Heart left ventricle (tissue), 16 donors: ENCODE data around the gene MEX3C. TPM values are rescaled to one million over a fixed set of nuclear protein-coding genes. Genes with fewer than 3 reads are reported as not detected.

Source experiments
- ATAC-seq, 4 donors: fragments of 200-7000 bp; cut with Tn5 transposase; one replicate each; pipeline ENCODE4 v1.9.1; 2020 to 2022; ENCODE audit warnings: moderate library complexity in 4 of 4, mild to moderate bottlenecking in 3 of 4, moderate number of reproducible peaks in 1 of 4
- DNase-seq, 5 donors: peaks; one replicate each; pipeline ENCODE4 v3.0.0-alpha.2; 2020
- H3K27ac ChIP-seq, 12 donors: fragments of 200-600 bp; sonication (generic) in 4 of 12; one replicate each; pipeline versions ENCODE4 v1.5.0 to v1.8.0; 2016 to 2022; ENCODE audit warnings: mild to moderate bottlenecking in 2 of 12
- H3K27me3 ChIP-seq, 9 donors: fragments of 200-600 bp; sonication (generic) in 2 of 9; one replicate each; pipeline versions ENCODE4 v1.5.1 to v1.8.0; 2016 to 2022; ENCODE audit warnings: mild to moderate bottlenecking in 3 of 9
- H3K36me3 ChIP-seq, 9 donors: fragments of 200-600 bp; sonication (generic) in 2 of 9; one replicate each; pipeline versions ENCODE4 v1.5.0 to v1.8.0; 2018 to 2022; ENCODE audit warnings: mild to moderate bottlenecking in 2 of 9
- H3K4me1 ChIP-seq, 12 donors: fragments of 200-600 bp; sonication (generic) in 4 of 12; one replicate each; pipeline versions ENCODE4 v1.5.0 to v1.8.0; 2016 to 2022; ENCODE audit warnings: mild to moderate bottlenecking in 3 of 12
- H3K4me3 ChIP-seq, 12 donors: fragments of 200-600 bp; sonication (generic) in 4 of 12; one replicate each; pipeline versions ENCODE4 v1.5.0 to v1.8.0; 2017 to 2022; ENCODE audit warnings: mild to moderate bottlenecking in 9 of 12, moderate library complexity in 4 of 12
- H3K9me3 ChIP-seq, 12 donors: fragments of 200-600 bp; sonication (generic) in 4 of 12; one replicate each; pipeline versions ENCODE4 v1.5.0 to v1.8.0; 2016 to 2022; ENCODE audit warnings: mild to moderate bottlenecking in 1 of 12
- POLR2A ChIP-seq, 2 donors: fragments of 450-650 bp; IDR thresholded peaks; one replicate each; pipeline ENCODE4 v1.6.1; 2017; ENCODE audit warnings: antibody characterized with exemption in 2 of 2, mild to moderate bottlenecking in 2 of 2, moderate library complexity in 2 of 2
- WGBS, 4 donors: extraction: QIAGEN DNeasy Blood & Tissue Kit in 2 of 4; methylation state at CpG; one replicate each; pipeline versions ENCODE4 v1.1.5 to v1.1.7; 2013 to 2018; 5-methylcytosine and 5-hydroxymethylcytosine counted together
- intact Hi-C, 10 donors: fragments of 100-400 bp; cut with DNase I; formaldehyde crosslinking; loops; one replicate each; pipeline versions ENCODE4 v1.11.1 to v1.14.2; 2022
- polyA plus RNA-seq, 2 donors: library from polyadenylated mRNA; stranded (reverse); fragments of 200-250 nt; gene quantifications; one replicate each; pipeline ENCODE4 v1.2.3, GENCODE V29; 2013
- total RNA-seq, 9 donors: library from RNA; depleted of rRNA in 2 of 9; stranded (reverse); fragments of >200 nt in 2 of 9; fragmentation: NEBNext Ultra II Directional in 3 of 9; extraction: Animal tissue kit (Norgen Biotek cat#: 25700) in 3 of 9; gene quantifications; one replicate each; pipeline versions ENCODE4 v1.1.0 to v1.2.4, GENCODE V29; 2016 to 2023
- TF ChIP-seq, protein P1 (sequence below), 12 donors: fragments of 200-600 bp; sonication (generic) in 4 of 12; IDR thresholded peaks; one replicate each; pipeline versions ENCODE4 v1.5.0 to v1.8.0; 2018 to 2022; ENCODE audit warnings: antibody characterized with exemption in 12 of 12, mild to moderate bottlenecking in 5 of 12
- donor health status: ischemic (EF 13 %, LVEDD 7.1; RV severe dilation, severe dysfunction).
- donor health status: healthy with polysubstance abuse.
- donor health status: DM: no; HTN: yes; CAD: no.
- donor health status: DM: no; HTN: no; CAD: no.
- donor health status: ischemic (EF 25% LVEDD 6.9; RV normal size, moderate dysfunction).
- donor health status: ischemic (EF 25% LVEDD 5.7; RV mildly dilated, moderate dysfunction).
- donor health status: healthy.
- donor health status: DM: yes; HTN: yes; CAD: no.
- donor health status: ischemic (EF 35%, LVEDD 5.7; RV mildly dilated, moderate dysfunction).
- donor health status: nonischemic (EF 11% LVEDD 7.7; RV severe dilation, severe dysfunction).
- donor health status: DM: yes; HTN: yes; CAD: no.
- donor health status: PGD.
- donor health status: ischemic (EF 29% LVEDD 5.4; RV normal size, mild dysfunction).
- donor health status: nonischemic (EF 23%, LVEDD 6.1; RV moderate dilation, normal function).

The MEX3C gene
- total and polyA plus RNA-seq, 11 donors, result 6.2 to 28.2 (median 20.6) TPM

DNA sequence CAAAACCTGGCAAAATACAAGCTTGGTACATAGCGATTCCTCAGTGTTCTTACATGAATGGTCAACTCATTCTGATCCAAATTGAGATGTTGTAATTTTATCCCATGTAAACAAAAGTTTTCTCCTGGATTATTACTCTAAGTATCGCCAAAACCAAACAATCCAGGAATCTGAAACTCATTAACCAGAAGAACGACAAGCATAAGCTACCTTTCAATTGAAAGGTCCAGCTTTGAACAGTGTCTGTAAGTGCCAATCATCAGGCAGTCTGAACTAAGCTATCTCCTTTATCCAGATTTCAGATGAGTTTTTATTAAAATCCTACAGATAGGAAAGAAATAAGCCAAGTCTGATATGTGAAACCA lies 2.4 kb downstream of the MEX3C start:
- Histone ChIP-seq H3K27ac (peak overlapping the region; percentile 14 to 99 (median 96)), H3K27me3 (no peaks in the 10 kb centered on the region), H3K4me1 (peaks cover 7 to 57% (median 51%) of the 10 kb centered on the region in 12 donors), H3K9me3 (peaks cover 0 to 7% (median 0%) of the 10 kb centered on the region in 12 donors), H3K4me3 (peak overlapping the region in 11 of 12 donors; percentile 67 to 99 (median 89)), H3K36me3 (no peaks in the 10 kb centered on the region)
- intact Hi-C loops, result loop anchor here in 3 of 10 donors (5.0 to 10.0 kb wide), 4 partner anchors 160 to 318 kb away; partner anchors contain the start of genes SMAD4 (in 2 of the 3), ELAC1 (in 1 of the 3) and ME2 (in 1 of the 3)
- WGBS, 4 donors, result 12 to 17% (median 14%) methylated on average over 3 of the region's 3 CpGs
- TF ChIP-seq, protein P1, sequence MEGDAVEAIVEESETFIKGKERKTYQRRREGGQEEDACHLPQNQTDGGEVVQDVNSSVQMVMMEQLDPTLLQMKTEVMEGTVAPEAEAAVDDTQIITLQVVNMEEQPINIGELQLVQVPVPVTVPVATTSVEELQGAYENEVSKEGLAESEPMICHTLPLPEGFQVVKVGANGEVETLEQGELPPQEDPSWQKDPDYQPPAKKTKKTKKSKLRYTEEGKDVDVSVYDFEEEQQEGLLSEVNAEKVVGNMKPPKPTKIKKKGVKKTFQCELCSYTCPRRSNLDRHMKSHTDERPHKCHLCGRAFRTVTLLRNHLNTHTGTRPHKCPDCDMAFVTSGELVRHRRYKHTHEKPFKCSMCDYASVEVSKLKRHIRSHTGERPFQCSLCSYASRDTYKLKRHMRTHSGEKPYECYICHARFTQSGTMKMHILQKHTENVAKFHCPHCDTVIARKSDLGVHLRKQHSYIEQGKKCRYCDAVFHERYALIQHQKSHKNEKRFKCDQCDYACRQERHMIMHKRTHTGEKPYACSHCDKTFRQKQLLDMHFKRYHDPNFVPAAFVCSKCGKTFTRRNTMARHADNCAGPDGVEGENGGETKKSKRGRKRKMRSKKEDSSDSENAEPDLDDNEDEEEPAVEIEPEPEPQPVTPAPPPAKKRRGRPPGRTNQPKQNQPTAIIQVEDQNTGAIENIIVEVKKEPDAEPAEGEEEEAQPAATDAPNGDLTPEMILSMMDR (IDR thresholded peaks at IDR 0.05), result no peak
- no peak for TF ChIP-seq POLR2A (IDR thresholded peaks at IDR 0.05)
- ATAC-seq, result no peak
- DNase-seq, result no peak

DNA sequence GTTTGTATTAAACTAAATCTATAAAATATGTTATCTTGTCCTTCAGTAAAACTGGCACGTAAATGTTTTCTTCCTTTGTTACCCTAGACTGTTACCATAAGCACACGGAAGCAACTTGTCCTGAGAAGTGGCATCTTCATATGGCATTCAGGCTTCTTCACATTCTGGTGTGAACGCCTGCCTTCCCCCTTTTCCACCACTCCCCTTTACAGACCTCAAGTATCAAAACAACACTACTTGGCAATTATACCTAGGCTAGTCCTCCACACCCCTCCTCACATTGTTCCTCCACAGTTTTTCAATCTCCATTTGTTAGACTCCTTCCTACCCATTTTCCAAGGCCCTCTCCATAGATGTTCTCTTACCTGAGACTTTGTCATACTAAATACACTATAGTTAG lies 2.9 kb downstream of the MEX3C start:
- DNase-seq, result no peak
- intact Hi-C loops, result loop anchor here in 3 of 10 donors (5.0 to 10.0 kb wide), 4 partner anchors 160 to 317 kb away; partner anchors contain the start of genes ME2 (in 2 of the 3), SMAD4 (in 2 of the 3) and ELAC1 (in 1 of the 3)
- Histone ChIP-seq H3K27ac (peak overlapping the region in 9 of 12 donors; percentile 92 to 99 (median 96)), H3K27me3 (no peaks in the 10 kb centered on the region), H3K36me3 (no peaks in the 10 kb centered on the region), H3K4me1 (peaks cover 7 to 61% (median 53%) of the 10 kb centered on the region in 12 donors), H3K9me3 (peaks cover 0 to 7% (median 0%) of the 10 kb centered on the region in 12 donors), H3K4me3 (peak overlapping the region in 10 of 12 donors; percentile 80 to 99 (median 89))
- no peak for TF ChIP-seq POLR2A (IDR thresholded peaks at IDR 0.05)
- no peak for ATAC-seq
- 25 to 34% (median 27%) methylated on average over 3 of the region's 3 CpGs for WGBS, 4 donors

- ATAC-seq, result no peak
- 16 to 21% (median 18%) methylated on average over 5 of the region's 5 CpGs for WGBS, 4 donors
- Histone ChIP-seq H3K36me3 (no peaks in the 10 kb centered on the region), H3K27ac (peak overlapping the region in 7 of 12 donors; percentile 5 to 99 (median 96)), H3K4me3 (peak overlapping the region in 5 of 12 donors; percentile 84 to 91 (median 88)), H3K27me3 (no peaks in the 10 kb centered on the region), H3K4me1 (peaks cover 7 to 67% (median 54%) of the 10 kb centered on the region in 12 donors), H3K9me3 (no peaks in the 10 kb centered on the region)
- intact Hi-C loops, result loop anchor here in 2 of 10 donors (5.0 to 10.0 kb wide), 2 partner anchors 159 to 316 kb away; partner anchors contain the start of genes ME2 (in 1 of the 2) and SMAD4 (in 1 of the 2)
- TF ChIP-seq, protein P1 (IDR thresholded peaks at IDR 0.05), result no peak
- TF ChIP-seq POLR2A (IDR thresholded peaks at IDR 0.05), result no peak
- DNase-seq, result no peak
These were observed 3.7 kb downstream of the MEX3C start for GRCh38 chr18:51193621-51194287.

GRCh38 chr18:51192696-51193095 lies 4.8 kb downstream of the MEX3C start:
- Histone ChIP-seq H3K36me3 (no peaks in the 10 kb centered on the region), H3K4me3 (peak overlapping the region in 1 of 12 donors; percentile 0), H3K9me3 (no peaks in the 10 kb centered on the region), H3K4me1 (peaks cover 7 to 76% (median 57%) of the 10 kb centered on the region in 12 donors), H3K27me3 (no peaks in the 10 kb centered on the region), H3K27ac (peak overlapping the region in 5 of 12 donors; percentile 4 to 32 (median 28))
- ATAC-seq (no peak), DNase-seq (no peak)
- 32 to 59% (median 44%) methylated on average over 3 of the region's 3 CpGs for WGBS, 4 donors
- intact Hi-C loops, result loop anchor here in 2 of 10 donors (5.0 to 10.0 kb wide), 2 partner anchors 158 to 315 kb away; partner anchors contain the start of genes ME2 (in 1 of the 2) and SMAD4 (in 1 of the 2)
- TF ChIP-seq, protein P1 (IDR thresholded peaks at IDR 0.05), result no peak
